GM19239 (cell line): ENCODE measurements around the gene PCDHB14.
"Not testable (repeated sequence)": the region's sequence is repeated elsewhere in the genome, so short reads cannot be mapped to it uniquely, and the experiment has no call there.

ENCODE experiments used
- DNase-seq: peaks from one replicate; pipeline ENCODE4 v3.0.0; 2011; ENCODE audit warnings: low spot score; ENCODE audit not compliant: insufficient read length
- FAIRE-seq: peaks from 2 replicates; lab custom pipeline; 2011; peaks lifted over from hg19 to GRCh38; lab: Jason Lieb, UNC

The PCDHB14 gene

GRCh38 chr5:141223112-141223783 is at the start of gene PCDHB14:
Gene PCDHB14 (plus strand): TSS chr5:141223343. CDS start chr5:141223506, 163 bp downstream.
- FAIRE-seq (no peak), DNase-seq (no peak)

GRCh38 chr5:141174291-141175104 is 48.6 kb upstream of the PCDHB14 start:
- DNase-seq, FAIRE-seq: not testable (repeated sequence)

GRCh38 chr5:141175933-141176332 is 47.2 kb upstream of the PCDHB14 start:
- no peak for FAIRE-seq
- no peak for DNase-seq

DNA sequence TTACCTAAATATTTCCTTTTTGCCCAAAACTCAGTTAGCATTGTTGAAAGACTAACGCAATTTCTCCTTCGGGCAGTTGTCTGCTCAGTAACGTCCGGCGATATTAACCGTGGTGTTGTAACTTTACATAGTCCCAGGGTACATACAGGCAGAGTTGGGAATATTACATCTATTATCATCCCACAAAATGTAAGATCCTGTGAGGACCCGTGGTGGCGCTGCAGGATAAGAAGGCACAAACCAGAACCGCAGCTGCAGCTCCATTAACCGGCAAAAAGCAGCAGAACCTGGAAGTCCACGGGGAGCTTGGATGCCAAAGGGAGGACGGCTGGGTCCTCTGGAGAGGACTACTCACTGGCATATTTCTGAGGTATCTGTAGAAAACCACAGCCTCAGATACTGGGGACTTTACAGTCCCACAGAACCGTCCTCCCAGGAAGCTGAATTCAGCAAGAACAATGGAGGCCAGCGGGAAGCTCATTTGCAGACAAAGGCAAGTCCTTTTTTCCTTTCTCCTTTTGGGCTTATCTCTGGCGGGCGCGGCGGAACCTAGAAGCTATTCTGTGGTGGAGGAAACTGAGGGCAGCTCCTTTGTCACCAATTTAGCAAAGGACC is 45.5 kb upstream of the PCDHB14 start, which contains the start of gene PCDHB8:
TSS of gene PCDHB8 (plus strand) at position 214 of the 615 bp plus-strand sequence. CDS start at position 459, 245 bp downstream.
- not testable (repeated sequence) for DNase-seq, FAIRE-seq

DNA sequence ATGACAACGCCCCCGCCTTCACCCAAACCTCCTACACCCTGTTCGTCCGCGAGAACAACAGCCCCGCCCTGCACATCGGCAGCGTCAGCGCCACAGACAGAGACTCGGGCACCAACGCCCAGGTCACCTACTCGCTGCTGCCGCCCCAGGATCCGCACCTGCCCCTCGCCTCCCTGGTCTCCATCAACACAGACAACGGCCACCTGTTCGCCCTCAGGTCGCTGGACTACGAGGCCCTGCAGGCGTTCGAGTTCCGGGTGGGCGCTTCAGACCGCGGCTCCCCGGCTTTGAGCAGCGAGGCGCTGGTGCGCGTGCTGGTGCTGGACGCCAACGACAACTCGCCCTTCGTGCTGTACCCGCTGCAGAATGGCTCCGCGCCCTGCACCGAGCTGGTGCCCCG is 43.8 kb upstream of the PCDHB14 start:
- FAIRE-seq, DNase-seq: not testable (repeated sequence)

DNA sequence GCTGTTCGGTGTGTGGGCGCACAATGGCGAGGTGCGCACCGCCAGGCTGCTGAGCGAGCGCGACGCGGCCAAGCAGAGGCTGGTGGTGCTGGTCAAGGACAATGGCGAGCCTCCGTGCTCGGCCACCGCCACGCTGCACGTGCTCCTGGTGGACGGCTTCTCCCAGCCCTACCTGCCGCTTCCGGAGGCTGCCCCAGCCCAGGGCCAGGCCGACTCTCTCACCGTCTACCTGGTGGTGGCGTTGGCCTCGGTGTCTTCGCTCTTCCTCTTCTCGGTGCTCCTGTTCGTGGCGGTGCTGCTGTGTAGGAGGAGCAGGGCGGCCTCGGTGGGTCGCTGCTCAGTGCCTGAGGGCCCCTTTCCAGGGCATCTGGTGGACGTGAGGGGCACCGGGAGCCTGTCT is 43.3 kb upstream of the PCDHB14 start:
- DNase-seq, FAIRE-seq: not testable (repeated sequence)

GRCh38 chr5:141180313-141180712 is 42.8 kb upstream of the PCDHB14 start:
- no peak for DNase-seq
- no peak for FAIRE-seq

- DNase-seq (no peak), FAIRE-seq (no peak)
Measured at GRCh38 chr5:141182248-141182647, 40.9 kb upstream of the PCDHB14 start, which contains the start of gene PCDHB16. Gene PCDHB16 (plus strand): TSS chr5:141182387. CDS start chr5:141182560, 173 bp downstream.

DNA sequence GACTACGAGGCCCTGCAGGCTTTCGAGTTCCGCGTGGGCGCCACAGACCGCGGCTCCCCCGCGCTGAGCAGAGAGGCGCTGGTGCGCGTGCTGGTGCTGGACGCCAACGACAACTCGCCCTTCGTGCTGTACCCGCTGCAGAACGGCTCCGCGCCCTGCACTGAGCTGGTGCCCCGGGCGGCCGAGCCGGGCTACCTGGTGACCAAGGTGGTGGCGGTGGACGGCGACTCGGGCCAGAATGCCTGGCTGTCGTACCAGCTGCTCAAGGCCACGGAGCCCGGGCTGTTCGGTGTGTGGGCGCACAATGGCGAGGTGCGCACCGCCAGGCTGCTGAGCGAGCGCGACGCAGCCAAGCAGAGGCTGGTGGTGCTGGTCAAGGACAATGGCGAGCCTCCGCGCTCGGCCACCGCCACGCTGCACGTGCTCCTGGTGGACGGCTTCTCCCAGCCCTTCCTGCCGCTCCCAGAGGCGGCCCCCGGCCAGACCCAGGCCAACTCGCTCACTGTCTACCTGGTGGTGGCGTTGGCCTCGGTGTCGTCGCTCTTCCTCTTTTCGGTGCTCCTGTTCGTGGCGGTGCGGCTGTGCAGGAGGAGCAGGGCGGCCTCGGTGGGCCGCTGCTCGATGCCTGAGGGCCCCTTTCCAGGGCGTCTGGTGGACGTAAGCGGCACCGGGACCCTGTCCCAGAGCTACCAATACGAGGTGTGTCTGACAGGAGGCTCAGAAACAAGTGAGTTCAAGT is 38.9 kb upstream of the PCDHB14 start:
- not testable (repeated sequence) for DNase-seq, FAIRE-seq

DNA sequence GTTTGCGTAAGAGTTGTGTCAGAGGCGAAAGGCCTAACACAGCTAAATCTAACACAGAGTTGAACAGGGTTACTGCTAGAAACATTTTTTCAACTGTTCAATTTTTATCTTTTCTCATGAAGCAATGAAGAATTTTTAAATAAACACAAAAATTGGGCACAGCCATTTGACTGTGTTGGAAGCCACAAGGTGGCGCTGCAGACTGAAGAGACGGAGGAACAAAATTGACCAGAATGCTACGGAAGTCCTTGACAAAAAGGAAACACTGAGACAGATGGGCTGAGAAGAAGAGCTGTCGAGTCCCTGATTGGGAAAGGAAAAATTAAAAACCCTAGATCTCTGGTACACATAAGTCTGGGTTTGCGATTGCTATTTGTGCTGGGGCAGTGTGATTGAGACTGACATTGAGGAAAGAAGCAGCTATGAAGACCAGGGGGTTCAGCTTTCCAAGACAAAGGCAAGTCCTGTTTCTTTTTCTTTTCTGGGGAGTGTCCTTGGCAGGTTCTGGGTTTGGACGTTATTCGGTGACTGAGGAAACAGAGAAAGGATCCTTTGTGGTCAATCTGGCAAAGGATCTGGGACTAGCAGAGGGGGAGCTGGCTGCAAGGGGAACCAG is 36.1 kb upstream of the PCDHB14 start, which contains the start of gene PCDHB9:
TSS of gene PCDHB9 (plus strand) at position 265 of the 616 bp plus-strand sequence. CDS start at position 423, 158 bp downstream.
- DNase-seq (no peak), FAIRE-seq (no peak)

- not testable (repeated sequence) for FAIRE-seq, DNase-seq
Measured at GRCh38 chr5:141188682-141189081, 34.5 kb upstream of the PCDHB14 start.

DNA sequence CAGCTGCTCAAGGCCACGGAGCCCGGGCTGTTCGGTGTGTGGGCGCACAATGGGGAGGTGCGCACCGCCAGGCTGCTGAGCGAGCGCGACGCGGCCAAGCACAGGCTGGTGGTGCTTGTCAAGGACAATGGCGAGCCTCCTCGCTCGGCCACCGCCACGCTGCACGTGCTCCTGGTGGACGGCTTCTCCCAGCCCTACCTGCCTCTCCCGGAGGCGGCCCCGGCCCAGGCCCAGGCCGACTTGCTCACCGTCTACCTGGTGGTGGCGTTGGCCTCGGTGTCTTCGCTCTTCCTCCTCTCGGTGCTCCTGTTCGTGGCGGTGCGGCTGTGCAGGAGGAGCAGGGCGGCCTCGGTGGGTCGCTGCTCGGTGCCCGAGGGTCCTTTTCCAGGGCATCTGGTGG is 34.0 kb upstream of the PCDHB14 start:
- FAIRE-seq, DNase-seq: not testable (repeated sequence)

GRCh38 chr5:141192110-141192725 is 30.9 kb upstream of the PCDHB14 start, which contains the start of gene PCDHB10:
Gene PCDHB10 (plus strand): TSS chr5:141192353. CDS start chr5:141192553, 200 bp downstream.
- no peak for DNase-seq
- no peak for FAIRE-seq

- not testable (repeated sequence) for FAIRE-seq, DNase-seq
Measured at GRCh38 chr5:141194332-141194731, 28.8 kb upstream of the PCDHB14 start.

DNA sequence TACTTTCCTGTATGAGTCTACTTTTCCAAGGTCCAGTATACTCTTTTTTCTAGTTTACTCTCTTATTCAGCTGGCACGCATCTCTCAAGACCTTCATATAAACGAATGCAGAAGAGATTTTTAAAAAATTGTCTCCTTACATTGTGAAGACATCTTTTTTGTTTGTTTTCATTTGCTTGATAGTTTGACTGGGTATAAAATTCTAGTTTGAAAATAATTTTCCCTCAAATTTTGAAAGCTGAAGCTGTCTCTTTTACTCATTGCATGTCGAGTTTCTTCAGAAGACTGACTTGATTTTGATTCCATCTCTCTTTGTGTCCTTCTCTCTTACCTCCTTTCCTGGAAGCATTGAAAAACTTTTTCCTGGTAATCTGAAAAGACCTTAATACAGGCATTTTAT is 26.8 kb upstream of the PCDHB14 start:
- FAIRE-seq (no peak), DNase-seq (no peak)

DNA sequence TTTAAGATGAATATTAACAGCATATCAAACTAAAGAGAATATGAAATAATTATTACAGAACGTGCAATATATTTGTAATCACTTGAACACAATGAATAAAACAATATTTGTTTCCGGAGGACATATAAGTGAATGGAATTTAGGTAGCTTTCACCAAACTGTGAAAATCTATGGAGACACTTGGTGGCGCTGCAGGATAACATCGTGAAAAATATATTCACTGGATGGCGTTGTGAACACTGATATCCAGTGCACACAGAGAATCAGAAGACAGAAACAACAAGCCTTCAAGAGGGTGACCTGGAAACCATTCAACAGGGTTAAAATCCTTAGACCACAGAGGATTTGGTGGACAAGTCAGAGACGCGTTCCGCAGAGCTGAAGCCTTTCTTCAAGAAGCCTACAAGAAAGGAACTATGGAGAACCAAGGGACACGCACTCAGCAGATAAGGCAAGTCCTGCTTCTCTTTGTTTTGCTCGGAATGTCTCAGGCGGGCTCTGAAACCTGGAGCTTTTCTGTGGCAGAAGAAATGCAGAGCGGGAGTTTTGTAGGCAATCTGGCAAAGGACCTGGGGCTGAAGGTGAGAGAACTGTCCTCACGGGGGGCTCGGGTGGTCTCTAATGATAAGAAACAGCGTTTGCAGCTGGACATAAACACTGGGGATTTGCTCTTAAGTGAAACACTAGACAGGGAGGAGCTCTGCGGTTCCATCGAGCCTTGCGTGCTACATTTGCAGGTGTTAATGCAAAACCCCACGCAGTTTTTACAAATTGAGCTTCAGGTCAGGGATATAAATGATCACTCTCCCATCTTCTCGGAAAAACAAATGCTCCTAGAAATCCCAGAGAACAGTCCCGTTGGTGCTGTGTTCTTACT is 23.5 kb upstream of the PCDHB14 start, which contains the start of gene PCDHB11:
TSS of gene PCDHB11 (plus strand) at position 269 of the 877 bp plus-strand sequence. CDS start at position 417, 148 bp downstream.
- DNase-seq (no peak), FAIRE-seq (no peak)

DNA sequence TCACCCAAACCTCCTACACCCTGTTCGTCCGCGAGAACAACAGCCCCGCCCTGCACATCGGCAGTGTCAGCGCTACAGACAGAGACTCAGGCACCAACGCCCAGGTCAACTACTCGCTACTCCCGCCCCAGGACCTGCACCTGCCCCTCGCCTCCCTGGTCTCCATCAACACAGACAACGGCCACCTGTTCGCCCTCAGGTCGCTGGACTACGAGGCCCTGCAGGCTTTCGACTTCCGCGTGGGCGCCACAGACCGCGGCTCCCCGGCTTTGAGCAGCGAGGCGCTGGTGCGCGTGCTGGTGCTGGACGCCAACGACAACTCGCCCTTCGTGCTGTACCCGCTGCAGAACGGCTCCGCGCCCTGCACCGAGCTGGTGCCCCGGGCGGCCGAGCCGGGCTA is 22.0 kb upstream of the PCDHB14 start:
- not testable (repeated sequence) for DNase-seq, FAIRE-seq

- DNase-seq, FAIRE-seq: not testable (repeated sequence)
Measured at GRCh38 chr5:141201646-141202045, 21.5 kb upstream of the PCDHB14 start.
